WTC11 (cell line): ENCODE results near the gene CADM1. TPM values are rescaled to one million over a fixed set of nuclear protein-coding genes. Genes with fewer than 3 reads are reported as not detected.

ENCODE experiments used
- ATAC-seq: fragments of 200-7000 bp; cut with Tn5 transposase; 2 replicates; pipeline ENCODE4 v1.10.0; 2021; ENCODE audit warnings: mild to moderate bottlenecking, moderate library complexity
- CTCF ChIA-PET: fragments of 300-600 bp; sonication (Branson Sonifier 250); formaldehyde crosslinking; loops from one replicate; lab custom pipeline; 2021; ENCODE audit warnings: antibody characterized with exemption; lab: Charles Lee
- POLR2A ChIA-PET: fragments of 350-600 bp; sonication (Branson Sonifier 250); formaldehyde crosslinking; loops from one replicate; lab custom pipeline; 2021; ENCODE audit warnings: antibody characterized with exemption; lab: Charles Lee
- DNase-seq: peaks from one replicate; pipeline ENCODE4 v3.0.0; 2021; ENCODE audit warnings: low spot score
- H3K27ac Mint-ChIP-seq: 2 replicates; pipeline ENCODE4 v1.8.0; 2021; ENCODE audit warnings: mixed read lengths
- H3K27me3 Mint-ChIP-seq: 2 replicates; pipeline ENCODE4 v1.8.0; 2021; ENCODE audit warnings: low read depth, mild to moderate bottlenecking, moderate library complexity, mixed read lengths
- H3K36me3 Mint-ChIP-seq: 2 replicates; pipeline ENCODE4 v1.8.0; 2021; ENCODE audit warnings: mixed read lengths
- H3K4me1 Mint-ChIP-seq: 2 replicates; pipeline ENCODE4 v1.8.0; 2022; ENCODE audit warnings: mixed read lengths
- H3K4me3 Mint-ChIP-seq: 2 replicates; pipeline ENCODE4 v1.8.0; 2021; ENCODE audit warnings: mild to moderate bottlenecking, moderate library complexity, mixed read lengths
- H3K9me3 Mint-ChIP-seq: 2 replicates; pipeline ENCODE4 v1.8.0; 2021; ENCODE audit warnings: mixed read lengths
- ATF1 ChIP-seq: sonication (generic); formaldehyde crosslinking; IDR thresholded peaks from 2 replicates; pipeline ENCODE4 v1.8.1; 2023; ENCODE audit warnings: mild to moderate bottlenecking, moderate library complexity, missing genetic modification reagents
- CBFB ChIP-seq: sonication (generic); formaldehyde crosslinking; IDR thresholded peaks from 2 replicates; pipeline ENCODE4 v1.8.1; 2022; ENCODE audit warnings: mild to moderate bottlenecking, low read depth, missing genetic modification reagents
- GTF2I ChIP-seq: fragments of 250-450 bp; sonication (Bioruptor Pico); conservative IDR thresholded peaks from 2 replicates; pipeline ENCODE4 v1.4.0; 2021; ENCODE audit warnings: mild to moderate bottlenecking
- JUN ChIP-seq: sonication (generic); formaldehyde crosslinking; IDR thresholded peaks from 2 replicates; pipeline ENCODE4 v1.8.0; 2023; ENCODE audit warnings: mild to moderate bottlenecking, missing genetic modification reagents
- MXD4 ChIP-seq: fragments of 250-450 bp; sonication (Bioruptor Pico); IDR thresholded peaks from 2 replicates; pipeline ENCODE4 v1.8.0; 2021; ENCODE audit warnings: mild to moderate bottlenecking, moderate library complexity, borderline replicate concordance
- NFATC4 ChIP-seq: fragments of 250-450 bp; sonication (Bioruptor Pico); IDR thresholded peaks from 2 replicates; pipeline ENCODE4 v1.9.0; 2021; ENCODE audit warnings: mild to moderate bottlenecking
- SMAD4 ChIP-seq: sonication (generic); formaldehyde crosslinking; IDR thresholded peaks from 2 replicates; pipeline ENCODE4 v1.8.0; 2022; ENCODE audit warnings: mild to moderate bottlenecking, missing genetic modification reagents
- ZBTB21 ChIP-seq: sonication (generic); formaldehyde crosslinking; IDR thresholded peaks from 2 replicates; pipeline ENCODE4 v1.8.1; 2023; ENCODE audit warnings: mild to moderate bottlenecking, missing genetic modification reagents, borderline replicate concordance
- ZNF263 ChIP-seq: sonication (generic); formaldehyde crosslinking; IDR thresholded peaks from 2 replicates; pipeline ENCODE4 v1.8.1; 2022; ENCODE audit warnings: low read depth, mild to moderate bottlenecking, moderate library complexity, missing genetic modification reagents
- ZNF317 ChIP-seq: sonication (generic); formaldehyde crosslinking; IDR thresholded peaks from 2 replicates; pipeline ENCODE4 v1.8.1; 2023; ENCODE audit warnings: low read depth, mild to moderate bottlenecking, moderate library complexity, missing genetic modification reagents, borderline replicate concordance
- ZNF423 ChIP-seq: fragments of 250-450 bp; sonication (Bioruptor Pico); IDR thresholded peaks from 2 replicates; pipeline ENCODE4 v2.1.2; 2022; ENCODE audit warnings: mild to moderate bottlenecking, moderate library complexity
- total RNA-seq: library from RNA; stranded (reverse); gene quantifications from 3 replicates; pipeline ENCODE4 v1.2.3, GENCODE V29; 2021
- TF ChIP-seq, protein P1 (sequence below): sonication (generic); formaldehyde crosslinking; conservative IDR thresholded peaks from 2 replicates; pipeline ENCODE4 v1.8.1; 2023; ENCODE audit warnings: mild to moderate bottlenecking, low read depth, missing genetic modification reagents, moderate library complexity
- TF ChIP-seq, protein P2 (sequence below): sonication (generic); formaldehyde crosslinking; IDR thresholded peaks from 2 replicates; pipeline ENCODE4 v1.8.1; 2023; ENCODE audit warnings: mild to moderate bottlenecking, missing genetic modification reagents
- TF ChIP-seq, protein P3 (sequence below): sonication (generic); formaldehyde crosslinking; IDR thresholded peaks from 2 replicates; pipeline ENCODE4 v1.8.1; 2023; ENCODE audit warnings: mild to moderate bottlenecking, moderate library complexity, missing genetic modification reagents
- TF ChIP-seq, protein P4 (sequence below): sonication (generic); formaldehyde crosslinking; IDR thresholded peaks from 2 replicates; pipeline ENCODE4 v1.8.1; 2023; ENCODE audit warnings: mild to moderate bottlenecking, missing genetic modification reagents, moderate library complexity
- TF ChIP-seq, protein P5 (sequence below): sonication (generic); formaldehyde crosslinking; IDR thresholded peaks from 2 replicates; pipeline ENCODE4 v1.8.0; 2023; ENCODE audit warnings: missing genetic modification reagents, mild to moderate bottlenecking, borderline replicate concordance

CADM1 gene
- total RNA-seq, 1 experiment from 2014 or later = 26.8 TPM

DNA sequence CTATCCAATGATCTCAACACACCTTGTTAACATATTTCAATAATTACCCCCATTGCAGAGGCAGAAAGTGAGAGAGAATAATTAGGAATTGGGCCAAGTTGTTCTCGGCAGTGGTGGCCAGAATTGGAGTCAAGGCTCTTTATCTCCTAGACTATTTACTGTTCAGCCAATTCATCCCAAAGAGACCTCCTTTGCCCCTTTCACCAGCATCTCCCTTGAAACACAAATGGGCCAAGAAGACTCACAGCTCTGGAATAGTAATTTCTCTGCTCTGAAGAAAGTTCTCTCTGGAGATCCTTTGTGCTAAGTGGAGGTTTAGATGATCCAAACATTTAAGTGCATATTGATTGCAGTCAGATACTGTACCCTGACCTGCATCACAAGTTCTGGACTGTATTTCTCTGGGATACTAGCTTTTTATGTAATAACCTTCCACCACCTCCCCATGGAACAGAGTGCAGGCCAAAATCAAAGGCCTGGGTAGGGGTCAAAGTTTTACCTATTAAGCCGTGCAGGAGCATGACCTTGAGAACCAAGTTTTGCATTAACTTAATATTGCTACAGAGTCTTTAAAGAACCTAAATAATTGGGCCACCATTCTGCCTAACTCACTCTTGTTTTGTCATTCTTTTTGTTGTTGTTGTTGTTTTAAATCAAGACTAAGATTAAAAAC is 19.6 kb upstream of the CADM1 start (continued):
- TF ChIP-seq, protein P1, sequence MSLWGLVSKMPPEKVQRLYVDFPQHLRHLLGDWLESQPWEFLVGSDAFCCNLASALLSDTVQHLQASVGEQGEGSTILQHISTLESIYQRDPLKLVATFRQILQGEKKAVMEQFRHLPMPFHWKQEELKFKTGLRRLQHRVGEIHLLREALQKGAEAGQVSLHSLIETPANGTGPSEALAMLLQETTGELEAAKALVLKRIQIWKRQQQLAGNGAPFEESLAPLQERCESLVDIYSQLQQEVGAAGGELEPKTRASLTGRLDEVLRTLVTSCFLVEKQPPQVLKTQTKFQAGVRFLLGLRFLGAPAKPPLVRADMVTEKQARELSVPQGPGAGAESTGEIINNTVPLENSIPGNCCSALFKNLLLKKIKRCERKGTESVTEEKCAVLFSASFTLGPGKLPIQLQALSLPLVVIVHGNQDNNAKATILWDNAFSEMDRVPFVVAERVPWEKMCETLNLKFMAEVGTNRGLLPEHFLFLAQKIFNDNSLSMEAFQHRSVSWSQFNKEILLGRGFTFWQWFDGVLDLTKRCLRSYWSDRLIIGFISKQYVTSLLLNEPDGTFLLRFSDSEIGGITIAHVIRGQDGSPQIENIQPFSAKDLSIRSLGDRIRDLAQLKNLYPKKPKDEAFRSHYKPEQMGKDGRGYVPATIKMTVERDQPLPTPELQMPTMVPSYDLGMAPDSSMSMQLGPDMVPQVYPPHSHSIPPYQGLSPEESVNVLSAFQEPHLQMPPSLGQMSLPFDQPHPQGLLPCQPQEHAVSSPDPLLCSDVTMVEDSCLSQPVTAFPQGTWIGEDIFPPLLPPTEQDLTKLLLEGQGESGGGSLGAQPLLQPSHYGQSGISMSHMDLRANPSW = no peak
- no peak for TF ChIP-seq ATF1 (CRISPR knock-in tag)

DNA sequence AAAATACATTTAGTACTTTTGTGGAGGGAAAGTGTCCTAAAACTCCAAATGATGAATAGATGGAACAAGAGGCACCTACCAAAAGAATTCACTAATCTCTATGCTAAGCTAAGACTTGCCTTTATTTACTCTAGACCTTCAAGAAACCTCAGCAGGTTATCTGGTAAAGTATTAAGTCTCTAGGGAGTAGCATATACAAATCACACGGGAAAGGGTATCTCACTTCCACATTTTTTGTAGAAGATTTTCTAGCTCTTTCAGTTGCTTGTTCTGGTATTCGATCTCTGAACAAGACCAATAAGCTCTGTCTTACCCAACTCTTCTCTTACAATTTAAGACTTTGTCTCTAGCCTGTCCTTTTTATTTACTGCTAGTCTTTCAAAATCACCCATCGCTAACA is 18.1 kb upstream of the CADM1 start:
- TF ChIP-seq NFATC4 (CRISPR knock-in tag) = no peak
- no peak for TF ChIP-seq MXD4 (CRISPR knock-in tag)
- TF ChIP-seq ZNF317 (CRISPR knock-in tag) = no peak
- TF ChIP-seq SMAD4 = no peak
- no peaks in the 10 kb centered on the region for H3K9me3 Mint-ChIP-seq
- DNase-seq (no peak), ATAC-seq (no peak)
- H3K27ac Mint-ChIP-seq = no peak overlapping the region
- ChIA-PET CTCF (interaction anchor here (1.3 to 2.3 kb wide), 2 partner anchors 8 to 157 kb away, joined by 4 to 7 read pairs; no protein-coding TSS in a partner anchor), POLR2A (interaction anchor here (0.6 kb wide), 1 partner anchor 623 kb away, joined by 3 read pairs; no protein-coding TSS in a partner anchor)
- H3K36me3 Mint-ChIP-seq = no peaks in the 10 kb centered on the region
- no peak overlapping the region for H3K4me3 Mint-ChIP-seq
- peaks cover 41% of the 10 kb centered on the region for H3K4me1 Mint-ChIP-seq
- H3K27me3 Mint-ChIP-seq = no peaks in the 10 kb centered on the region; the same call in 1 of the 2 replicates

DNA sequence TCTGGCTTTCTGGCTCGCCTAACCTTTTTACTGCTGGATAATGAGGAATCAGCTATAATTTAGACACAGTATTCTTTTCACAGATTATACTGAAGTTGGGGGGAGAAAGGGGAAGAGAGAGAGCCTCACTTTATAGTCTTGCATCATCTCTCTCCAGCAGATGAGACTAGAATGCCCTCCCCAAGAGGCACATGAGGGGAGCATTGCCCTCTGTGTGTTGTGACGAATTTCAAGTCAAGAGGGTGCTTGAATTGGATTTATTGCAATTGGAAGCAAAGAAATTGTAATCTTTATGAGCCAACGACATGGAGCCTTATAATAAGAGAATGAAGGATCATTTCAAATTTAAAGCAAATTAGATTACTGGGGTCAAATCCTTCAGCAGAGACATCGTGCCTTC is 17.6 kb upstream of the CADM1 start:
- Mint-ChIP-seq H3K4me3 (no peak overlapping the region), H3K27ac (no peak overlapping the region), H3K4me1 (peaks cover 38% of the 10 kb centered on the region), H3K9me3 (no peaks in the 10 kb centered on the region), H3K36me3 (no peaks in the 10 kb centered on the region), H3K27me3 (no peaks in the 10 kb centered on the region; the same call in 1 of the 2 replicates)
- TF ChIP-seq ZNF263 (no peak), ZBTB21 (CRISPR knock-in tag) (no peak)
- TF ChIP-seq, protein P2, sequence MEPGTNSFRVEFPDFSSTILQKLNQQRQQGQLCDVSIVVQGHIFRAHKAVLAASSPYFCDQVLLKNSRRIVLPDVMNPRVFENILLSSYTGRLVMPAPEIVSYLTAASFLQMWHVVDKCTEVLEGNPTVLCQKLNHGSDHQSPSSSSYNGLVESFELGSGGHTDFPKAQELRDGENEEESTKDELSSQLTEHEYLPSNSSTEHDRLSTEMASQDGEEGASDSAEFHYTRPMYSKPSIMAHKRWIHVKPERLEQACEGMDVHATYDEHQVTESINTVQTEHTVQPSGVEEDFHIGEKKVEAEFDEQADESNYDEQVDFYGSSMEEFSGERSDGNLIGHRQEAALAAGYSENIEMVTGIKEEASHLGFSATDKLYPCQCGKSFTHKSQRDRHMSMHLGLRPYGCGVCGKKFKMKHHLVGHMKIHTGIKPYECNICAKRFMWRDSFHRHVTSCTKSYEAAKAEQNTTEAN = no peak
- TF ChIP-seq, protein P3, sequence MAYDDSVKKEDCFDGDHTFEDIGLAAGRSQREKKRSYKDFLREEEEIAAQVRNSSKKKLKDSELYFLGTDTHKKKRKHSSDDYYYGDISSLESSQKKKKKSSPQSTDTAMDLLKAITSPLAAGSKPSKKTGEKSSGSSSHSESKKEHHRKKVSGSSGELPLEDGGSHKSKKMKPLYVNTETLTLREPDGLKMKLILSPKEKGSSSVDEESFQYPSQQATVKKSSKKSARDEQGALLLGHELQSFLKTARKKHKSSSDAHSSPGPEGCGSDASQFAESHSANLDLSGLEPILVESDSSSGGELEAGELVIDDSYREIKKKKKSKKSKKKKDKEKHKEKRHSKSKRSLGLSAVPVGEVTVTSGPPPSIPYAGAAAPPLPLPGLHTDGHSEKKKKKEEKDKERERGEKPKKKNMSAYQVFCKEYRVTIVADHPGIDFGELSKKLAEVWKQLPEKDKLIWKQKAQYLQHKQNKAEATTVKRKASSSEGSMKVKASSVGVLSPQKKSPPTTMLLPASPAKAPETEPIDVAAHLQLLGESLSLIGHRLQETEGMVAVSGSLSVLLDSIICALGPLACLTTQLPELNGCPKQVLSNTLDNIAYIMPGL = no peak
- CTCF ChIA-PET = interaction anchor here (0.5 to 2.3 kb wide), 3 partner anchors 9 to 760 kb away, joined by 3 to 7 read pairs (median 4); no protein-coding TSS in a partner anchor
- no peak for DNase-seq
- no peak for ATAC-seq
- POLR2A ChIA-PET = interaction anchor here (0.6 kb wide), 1 partner anchor 623 kb away, joined by 3 read pairs; no protein-coding TSS in a partner anchor

DNA sequence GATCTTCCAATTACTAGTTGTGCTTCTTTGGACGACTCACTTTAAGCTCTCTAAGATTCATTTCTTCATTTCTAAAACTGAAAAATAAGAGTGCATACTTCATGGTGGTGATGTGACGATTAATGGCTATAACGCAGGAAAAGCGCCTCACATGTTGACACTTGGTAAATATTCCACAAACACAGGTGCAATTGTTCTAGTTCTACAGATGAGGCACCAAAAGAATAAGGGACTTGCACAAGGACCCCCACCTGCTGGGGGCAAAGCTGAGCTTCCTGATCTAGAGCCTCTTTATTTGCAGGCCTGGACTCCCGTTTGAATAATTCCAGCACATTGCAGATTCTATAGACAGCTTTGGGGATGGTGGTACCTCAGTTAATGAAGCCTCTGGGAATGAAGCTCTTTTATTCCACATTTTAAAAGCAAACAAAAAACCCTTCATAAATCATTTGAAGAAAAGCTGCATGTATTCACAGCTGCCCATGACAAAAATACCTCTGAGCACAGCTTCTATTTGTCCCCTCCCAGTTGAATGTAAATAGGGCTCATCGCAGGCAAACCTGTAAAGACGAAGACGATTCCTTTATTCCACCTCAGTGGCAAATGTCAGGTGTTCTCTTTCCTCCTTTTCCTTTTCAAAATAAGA is 14.9 kb upstream of the CADM1 start:
- DNase-seq = no peak
- POLR2A ChIA-PET = no interaction called here
- Mint-ChIP-seq H3K4me3 (no peak overlapping the region), H3K9me3 (no peaks in the 10 kb centered on the region), H3K27ac (no peak overlapping the region), H3K4me1 (peaks cover 27% of the 10 kb centered on the region), H3K36me3 (no peaks in the 10 kb centered on the region), H3K27me3 (no peaks in the 10 kb centered on the region; the same call in 1 of the 2 replicates)
- CTCF ChIA-PET = interaction anchor here (1.4 to 1.9 kb wide), 5 partner anchors 9 to 184 kb away, joined by 4 to 10 read pairs (median 5); partner anchors contain the start of gene CADM1
- no peak for ATAC-seq
- TF ChIP-seq CBFB (no peak), ZNF423 (CRISPR knock-in tag) (no peak), JUN (CRISPR knock-in tag) (no peak), GTF2I (no peak)
- TF ChIP-seq, protein P4, sequence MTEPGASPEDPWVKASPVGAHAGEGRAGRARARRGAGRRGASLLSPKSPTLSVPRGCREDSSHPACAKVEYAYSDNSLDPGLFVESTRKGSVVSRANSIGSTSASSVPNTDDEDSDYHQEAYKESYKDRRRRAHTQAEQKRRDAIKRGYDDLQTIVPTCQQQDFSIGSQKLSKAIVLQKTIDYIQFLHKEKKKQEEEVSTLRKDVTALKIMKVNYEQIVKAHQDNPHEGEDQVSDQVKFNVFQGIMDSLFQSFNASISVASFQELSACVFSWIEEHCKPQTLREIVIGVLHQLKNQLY (CRISPR knock-in tag) = no peak
- TF ChIP-seq, protein P5, sequence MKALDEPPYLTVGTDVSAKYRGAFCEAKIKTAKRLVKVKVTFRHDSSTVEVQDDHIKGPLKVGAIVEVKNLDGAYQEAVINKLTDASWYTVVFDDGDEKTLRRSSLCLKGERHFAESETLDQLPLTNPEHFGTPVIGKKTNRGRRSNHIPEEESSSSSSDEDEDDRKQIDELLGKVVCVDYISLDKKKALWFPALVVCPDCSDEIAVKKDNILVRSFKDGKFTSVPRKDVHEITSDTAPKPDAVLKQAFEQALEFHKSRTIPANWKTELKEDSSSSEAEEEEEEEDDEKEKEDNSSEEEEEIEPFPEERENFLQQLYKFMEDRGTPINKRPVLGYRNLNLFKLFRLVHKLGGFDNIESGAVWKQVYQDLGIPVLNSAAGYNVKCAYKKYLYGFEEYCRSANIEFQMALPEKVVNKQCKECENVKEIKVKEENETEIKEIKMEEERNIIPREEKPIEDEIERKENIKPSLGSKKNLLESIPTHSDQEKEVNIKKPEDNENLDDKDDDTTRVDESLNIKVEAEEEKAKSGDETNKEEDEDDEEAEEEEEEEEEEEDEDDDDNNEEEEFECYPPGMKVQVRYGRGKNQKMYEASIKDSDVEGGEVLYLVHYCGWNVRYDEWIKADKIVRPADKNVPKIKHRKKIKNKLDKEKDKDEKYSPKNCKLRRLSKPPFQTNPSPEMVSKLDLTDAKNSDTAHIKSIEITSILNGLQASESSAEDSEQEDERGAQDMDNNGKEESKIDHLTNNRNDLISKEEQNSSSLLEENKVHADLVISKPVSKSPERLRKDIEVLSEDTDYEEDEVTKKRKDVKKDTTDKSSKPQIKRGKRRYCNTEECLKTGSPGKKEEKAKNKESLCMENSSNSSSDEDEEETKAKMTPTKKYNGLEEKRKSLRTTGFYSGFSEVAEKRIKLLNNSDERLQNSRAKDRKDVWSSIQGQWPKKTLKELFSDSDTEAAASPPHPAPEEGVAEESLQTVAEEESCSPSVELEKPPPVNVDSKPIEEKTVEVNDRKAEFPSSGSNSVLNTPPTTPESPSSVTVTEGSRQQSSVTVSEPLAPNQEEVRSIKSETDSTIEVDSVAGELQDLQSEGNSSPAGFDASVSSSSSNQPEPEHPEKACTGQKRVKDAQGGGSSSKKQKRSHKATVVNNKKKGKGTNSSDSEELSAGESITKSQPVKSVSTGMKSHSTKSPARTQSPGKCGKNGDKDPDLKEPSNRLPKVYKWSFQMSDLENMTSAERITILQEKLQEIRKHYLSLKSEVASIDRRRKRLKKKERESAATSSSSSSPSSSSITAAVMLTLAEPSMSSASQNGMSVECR (CRISPR knock-in tag) = no peak
